GM12878 (cell line): Measurements from ENCODE around the gene SOX9.

Source experiments
- FOXK2 ChIP-seq: fragments of 450-650 bp; IDR thresholded peaks from 2 replicates; pipeline ENCODE4 v1.6.1; 2017; ENCODE audit warnings: mild to moderate bottlenecking, moderate library complexity
- HDAC6 ChIP-seq: fragments of 200-600 bp; sonication (generic); IDR thresholded peaks from one replicate; pipeline ENCODE4 v1.8.0; 2017; ENCODE audit warnings: antibody characterized with exemption; ENCODE audit not compliant: unreplicated experiment
- KDM1A ChIP-seq: fragments of 200-600 bp; sonication (generic); IDR thresholded peaks from 2 replicates; pipeline ENCODE4 v1.6.1; 2016; ENCODE audit warnings: borderline replicate concordance
- PKNOX1 ChIP-seq: fragments of 450-650 bp; IDR thresholded peaks from 2 replicates; pipeline ENCODE4 v1.6.1; 2016; ENCODE audit warnings: mild to moderate bottlenecking
- POLR2A ChIP-seq: IDR thresholded peaks from 2 replicates; pipeline ENCODE4 v1.6.1; 2011; ENCODE audit warnings: low read depth, mild to moderate bottlenecking, low read length
- REST ChIP-seq: IDR thresholded peaks from 2 replicates; pipeline ENCODE4 v1.6.1; 2012; ENCODE audit warnings: mild to moderate bottlenecking, low read depth, low read length
- ZSCAN29 ChIP-seq: fragments of 450-650 bp; IDR thresholded peaks from 2 replicates; pipeline ENCODE4 v1.6.1; 2017; ENCODE audit warnings: mild to moderate bottlenecking, moderate library complexity
- TF ChIP-seq, protein P1 (sequence below), 3 experiments: IDR thresholded peaks in 2 of 3; conservative IDR thresholded peaks in 1 of 3; 2 replicates each; pipeline ENCODE4 v1.5.1; 2011; ENCODE audit warnings: low read depth in 3 of 3, low read length in 3 of 3, mild to moderate bottlenecking in 3 of 3, control low read depth in 2 of 3, moderate library complexity in 2 of 3, inconsistent platforms in 1 of 3, mixed read lengths in 1 of 3; ENCODE audit not compliant: control insufficient read depth in 2 of 3, insufficient read depth in 1 of 3; ENCODE audit errors: extremely low read depth in 1 of 3

DNA sequence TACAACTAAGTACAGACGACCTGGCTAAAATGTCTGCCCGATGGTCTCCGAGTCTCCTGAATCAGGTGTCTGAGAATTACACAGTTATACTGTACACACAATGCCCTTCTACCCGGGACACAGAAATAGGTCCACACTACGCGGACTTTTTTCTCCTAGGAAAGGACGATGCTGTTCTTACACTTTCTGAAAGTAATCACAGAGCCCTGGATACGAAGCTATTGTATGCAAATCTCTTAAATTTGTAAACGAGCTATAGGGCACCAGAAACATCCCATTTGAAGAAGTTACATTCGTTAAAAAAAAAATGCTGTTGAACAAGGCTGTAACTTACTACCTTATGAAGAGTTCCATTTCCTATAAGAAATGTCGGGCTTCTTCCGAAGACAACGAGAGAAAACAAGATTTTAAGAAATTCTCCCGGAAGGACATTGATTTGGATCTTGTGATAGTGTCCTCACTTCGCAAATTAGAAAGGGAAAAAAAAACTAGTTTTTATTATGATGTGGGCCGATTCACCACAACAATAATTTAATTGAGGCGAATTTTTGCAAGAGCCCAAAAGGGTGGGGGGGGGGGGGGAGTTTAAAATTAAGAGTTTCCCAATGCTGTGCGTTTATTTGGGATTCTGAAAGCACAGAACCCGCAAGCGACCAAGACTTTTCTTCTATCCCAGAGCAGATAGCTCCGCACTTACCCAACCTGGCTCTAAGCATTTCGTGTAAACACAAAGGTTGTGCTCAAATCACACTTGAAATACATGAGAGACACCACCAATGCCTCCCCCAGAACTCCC, 1.5 kb upstream of the SOX9 start:
- TF ChIP-seq, protein P1, sequence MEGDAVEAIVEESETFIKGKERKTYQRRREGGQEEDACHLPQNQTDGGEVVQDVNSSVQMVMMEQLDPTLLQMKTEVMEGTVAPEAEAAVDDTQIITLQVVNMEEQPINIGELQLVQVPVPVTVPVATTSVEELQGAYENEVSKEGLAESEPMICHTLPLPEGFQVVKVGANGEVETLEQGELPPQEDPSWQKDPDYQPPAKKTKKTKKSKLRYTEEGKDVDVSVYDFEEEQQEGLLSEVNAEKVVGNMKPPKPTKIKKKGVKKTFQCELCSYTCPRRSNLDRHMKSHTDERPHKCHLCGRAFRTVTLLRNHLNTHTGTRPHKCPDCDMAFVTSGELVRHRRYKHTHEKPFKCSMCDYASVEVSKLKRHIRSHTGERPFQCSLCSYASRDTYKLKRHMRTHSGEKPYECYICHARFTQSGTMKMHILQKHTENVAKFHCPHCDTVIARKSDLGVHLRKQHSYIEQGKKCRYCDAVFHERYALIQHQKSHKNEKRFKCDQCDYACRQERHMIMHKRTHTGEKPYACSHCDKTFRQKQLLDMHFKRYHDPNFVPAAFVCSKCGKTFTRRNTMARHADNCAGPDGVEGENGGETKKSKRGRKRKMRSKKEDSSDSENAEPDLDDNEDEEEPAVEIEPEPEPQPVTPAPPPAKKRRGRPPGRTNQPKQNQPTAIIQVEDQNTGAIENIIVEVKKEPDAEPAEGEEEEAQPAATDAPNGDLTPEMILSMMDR (IDR thresholded peaks at IDR 0.05 in 2 of 3, conservative IDR thresholded peaks at IDR 0.05 in 1 of 3; ENCODE audit: control insufficient read depth in 2 of 3, extremely low read depth in 1 of 3, insufficient read depth in 1 of 3, low read depth in 3 of 3, low read length in 3 of 3): no peak
- TF ChIP-seq HDAC6 (no peak), ZSCAN29 (no peak), KDM1A (no peak), POLR2A (no peak), REST (no peak), FOXK2 (no peak), PKNOX1 (no peak)
